GM13977 (cell line): Measurements from ENCODE around the gene VRK1.

Experiments
- DNase-seq: peaks from one replicate; pipeline ENCODE4 v3.0.0; 2012; ENCODE audit warnings: low spot score
- in situ Hi-C: fragments of 300-500 bp; cut with MboI; formaldehyde crosslinking; loops from one replicate; pipeline ENCODE4 v1.12.0; 2022; ENCODE audit warnings: low sequenced_read_pairs, low pct_unique_long_range_greater_than_20kb, mixed read lengths, inconsistent platforms; ENCODE audit not compliant: unreplicated experiment
- TF ChIP-seq, protein P1 (sequence below): IDR thresholded peaks from 2 replicates; pipeline ENCODE4 v1.5.1; 2012; ENCODE audit warnings: mild to moderate bottlenecking, control low read depth; ENCODE audit not compliant: insufficient read depth; ENCODE audit errors: extremely low read depth, missing control alignments

The VRK1 gene

GRCh38 chr14:96754162-96754844 lies 42.9 kb upstream of the VRK1 start:
- no peak for DNase-seq
- in situ Hi-C loops, result no loop called here
- TF ChIP-seq, protein P1, sequence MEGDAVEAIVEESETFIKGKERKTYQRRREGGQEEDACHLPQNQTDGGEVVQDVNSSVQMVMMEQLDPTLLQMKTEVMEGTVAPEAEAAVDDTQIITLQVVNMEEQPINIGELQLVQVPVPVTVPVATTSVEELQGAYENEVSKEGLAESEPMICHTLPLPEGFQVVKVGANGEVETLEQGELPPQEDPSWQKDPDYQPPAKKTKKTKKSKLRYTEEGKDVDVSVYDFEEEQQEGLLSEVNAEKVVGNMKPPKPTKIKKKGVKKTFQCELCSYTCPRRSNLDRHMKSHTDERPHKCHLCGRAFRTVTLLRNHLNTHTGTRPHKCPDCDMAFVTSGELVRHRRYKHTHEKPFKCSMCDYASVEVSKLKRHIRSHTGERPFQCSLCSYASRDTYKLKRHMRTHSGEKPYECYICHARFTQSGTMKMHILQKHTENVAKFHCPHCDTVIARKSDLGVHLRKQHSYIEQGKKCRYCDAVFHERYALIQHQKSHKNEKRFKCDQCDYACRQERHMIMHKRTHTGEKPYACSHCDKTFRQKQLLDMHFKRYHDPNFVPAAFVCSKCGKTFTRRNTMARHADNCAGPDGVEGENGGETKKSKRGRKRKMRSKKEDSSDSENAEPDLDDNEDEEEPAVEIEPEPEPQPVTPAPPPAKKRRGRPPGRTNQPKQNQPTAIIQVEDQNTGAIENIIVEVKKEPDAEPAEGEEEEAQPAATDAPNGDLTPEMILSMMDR, result no peak

- DNase-seq, result no peak
- in situ Hi-C loops, result no loop called here
- TF ChIP-seq, protein P1, result no peak
Measured at GRCh38 chr14:96754845-96755184, 42.4 kb upstream of the VRK1 start.

GRCh38 chr14:96756745-96757144 lies 40.4 kb upstream of the VRK1 start:
- no peak for DNase-seq
- TF ChIP-seq, protein P1, result no peak
- in situ Hi-C loops, result no loop called here

GRCh38 chr14:96757456-96757855 lies 39.7 kb upstream of the VRK1 start:
- in situ Hi-C loops, result no loop called here
- TF ChIP-seq, protein P1, result no peak
- no peak for DNase-seq

GRCh38 chr14:96761066-96761465 lies 36.1 kb upstream of the VRK1 start:
- TF ChIP-seq, protein P1, result no peak
- in situ Hi-C loops, result no loop called here
- no peak for DNase-seq

DNA sequence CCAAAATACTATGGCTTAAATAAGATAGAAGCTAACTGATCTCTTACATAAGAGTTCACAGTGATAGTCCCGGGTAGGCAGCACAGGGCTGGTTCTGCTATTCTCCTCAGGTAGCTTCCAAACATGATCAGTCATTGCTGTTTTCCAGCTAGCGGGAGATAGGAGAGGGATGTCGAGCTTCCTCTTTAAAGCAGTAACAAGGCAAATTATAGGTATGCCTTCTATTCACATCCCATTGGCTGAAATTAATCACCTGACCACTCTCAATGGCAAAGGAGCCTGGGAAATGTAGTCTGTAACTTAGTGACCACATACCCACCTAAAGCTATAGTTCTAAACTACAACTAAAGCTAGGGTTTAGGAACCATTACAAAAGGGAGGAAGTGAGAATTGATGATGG lies 34.5 kb upstream of the VRK1 start:
- peak; percentile 79 for DNase-seq
- in situ Hi-C loops, result no loop called here
- TF ChIP-seq, protein P1, result no peak
